AG04450 (cell line): Measurements from ENCODE around the gene B4GALT6. TPM values are rescaled to one million over a fixed set of nuclear protein-coding genes. Genes with fewer than 3 reads are reported as not detected.

ENCODE experiments used
- CTCF ChIA-PET: fragments of 300-600, 350-600 bp; formaldehyde crosslinking; extraction: SDS; loops from one replicate; lab custom pipeline; 2022; ENCODE audit warnings: antibody characterized with exemption, inconsistent platforms; lab: Charles Lee
- POLR2A ChIA-PET: fragments of 350-600 bp; formaldehyde crosslinking; extraction: SDS; loops from one replicate; lab custom pipeline; 2021; ENCODE audit warnings: antibody characterized with exemption, inconsistent platforms; lab: Yijun Ruan, JAX
- DNase-seq: peaks from one replicate; pipeline ENCODE4 v3.0.0-alpha.2; 2011; ENCODE audit warnings: low read depth, low spot score
- H3K27ac ChIP-seq: one replicate; pipeline ENCODE4 v1.5.1; 2012; ENCODE audit warnings: low read depth, low read length, control low read depth
- H3K27me3 ChIP-seq: one replicate; pipeline ENCODE4 v1.6.0; 2012; ENCODE audit warnings: low read length; ENCODE audit not compliant: control insufficient read depth, insufficient read depth
- H3K4me3 ChIP-seq: 2 replicates; pipeline ENCODE4 v1.5.1; 2011; ENCODE audit warnings: mild to moderate bottlenecking, low read depth, low read length, control low read depth
- H3K9me3 ChIP-seq: 2 replicates; pipeline ENCODE4 v1.5.1; 2012; ENCODE audit warnings: low read length; ENCODE audit not compliant: control insufficient read depth, insufficient read depth
- CTCF ChIP-seq: IDR thresholded peaks from 2 replicates; pipeline ENCODE4 v1.5.1; 2011; ENCODE audit warnings: low read depth, low read length, control low read depth, inconsistent platforms
- polyA plus RNA-seq: library from polyadenylated mRNA; depleted of rRNA; stranded (reverse); fragments of >200 nt; gene quantifications from 2 replicates; pipeline ENCODE4 v1.2.3, GENCODE V29; 2011

Gene B4GALT6
- polyA plus RNA-seq, 1 experiment: 0.40 TPM

DNA sequence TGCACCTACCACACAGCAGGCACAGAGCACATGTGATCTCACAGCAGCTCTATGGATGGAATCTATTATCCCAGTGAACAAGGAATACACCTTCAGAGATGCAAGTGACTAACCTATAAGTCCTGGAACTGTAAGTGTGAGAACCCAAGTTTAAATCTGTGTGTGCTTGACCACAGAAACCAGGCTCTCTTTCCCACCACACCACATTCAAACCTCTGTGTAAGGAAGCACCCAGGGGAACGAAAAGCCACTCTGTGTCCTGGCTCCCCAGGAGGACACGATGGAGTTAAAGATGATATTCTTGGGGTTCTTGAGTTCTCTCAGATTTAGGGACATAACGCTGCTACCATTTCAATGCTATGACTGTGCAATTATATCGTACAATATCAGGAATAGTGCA lies 53.8 kb downstream of the B4GALT6 start:
- ChIA-PET CTCF (no interaction called here), POLR2A (no interaction called here)
- TF ChIP-seq CTCF: no peak
- DNase-seq: no peak
- H3K27ac ChIP-seq: no peak overlapping the region
- no peaks in the 10 kb centered on the region for H3K27me3 ChIP-seq
- no peaks in the 10 kb centered on the region for H3K9me3 ChIP-seq
- no peak overlapping the region for H3K4me3 ChIP-seq

- ChIA-PET POLR2A (no interaction called here), CTCF (no interaction called here)
- TF ChIP-seq CTCF: no peak
- no peak overlapping the region for H3K4me3 ChIP-seq
- no peak for DNase-seq
- H3K27ac ChIP-seq: no peak overlapping the region
- H3K9me3 ChIP-seq: no peaks in the 10 kb centered on the region
- no peaks in the 10 kb centered on the region for H3K27me3 ChIP-seq
These were observed 58.0 kb downstream of the B4GALT6 start for GRCh38 chr18:31626409-31626808.

DNA sequence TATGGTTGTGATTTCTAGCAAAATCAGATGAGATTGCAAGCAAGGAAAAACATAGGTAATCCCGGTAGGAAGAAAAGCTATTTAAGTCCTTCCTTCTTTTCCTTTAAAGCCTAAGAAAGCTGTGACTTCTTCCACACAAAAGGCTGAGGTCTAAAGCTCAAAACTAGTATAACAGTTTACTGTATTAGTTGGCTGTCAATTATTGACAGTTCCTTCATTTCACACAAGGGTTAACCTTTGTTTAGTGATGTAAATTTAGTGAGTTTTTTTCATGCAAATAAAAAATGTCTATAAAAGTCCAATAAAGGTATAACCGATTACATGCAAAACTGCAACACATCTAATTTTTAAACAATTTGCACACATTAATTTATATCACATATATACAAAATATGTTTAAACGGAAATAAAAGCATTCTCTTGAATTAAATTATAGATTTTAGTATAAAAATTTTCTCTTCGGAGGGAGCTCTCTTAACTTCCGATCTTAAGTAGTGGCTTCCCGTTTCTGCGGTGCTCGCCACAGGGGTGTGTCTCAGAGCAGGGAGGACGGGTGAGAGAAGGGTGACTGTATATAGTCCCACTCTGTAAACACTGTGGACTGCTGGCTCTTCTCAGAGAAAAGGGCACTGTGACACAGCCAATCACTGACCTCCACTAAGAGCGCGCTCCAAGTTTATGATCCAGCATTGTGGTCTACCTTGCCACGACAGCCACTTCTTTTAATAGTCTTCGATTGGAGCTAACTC lies 59.3 kb downstream of the B4GALT6 start:
- ChIA-PET CTCF (no interaction called here), POLR2A (no interaction called here)
- DNase-seq: no peak
- no peaks in the 10 kb centered on the region for H3K9me3 ChIP-seq
- no peak overlapping the region for H3K4me3 ChIP-seq
- H3K27ac ChIP-seq: no peak overlapping the region
- no peak for TF ChIP-seq CTCF
- H3K27me3 ChIP-seq: no peaks in the 10 kb centered on the region

DNA sequence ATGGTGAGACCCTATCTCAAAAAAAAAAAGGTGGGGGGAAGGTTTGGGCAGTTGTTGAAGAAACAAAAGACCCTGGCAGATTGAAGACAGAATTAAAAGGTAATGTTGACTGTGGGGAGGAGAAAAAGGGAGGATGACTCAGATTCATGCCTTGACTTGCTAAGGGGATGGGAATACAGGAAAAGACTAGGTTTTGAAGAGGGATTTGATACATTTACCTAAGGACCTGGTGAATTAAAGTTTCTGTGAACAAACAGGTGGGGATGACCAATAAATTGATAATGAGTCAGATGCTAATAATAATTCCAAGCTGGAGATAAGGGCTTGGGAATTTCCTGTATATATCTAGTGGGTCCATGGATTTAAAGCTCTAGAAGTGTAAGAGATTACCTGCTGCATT lies 65.1 kb downstream of the B4GALT6 start:
- no peak overlapping the region for H3K27ac ChIP-seq
- ChIA-PET CTCF (no interaction called here), POLR2A (no interaction called here)
- no peaks in the 10 kb centered on the region for H3K9me3 ChIP-seq
- no peak overlapping the region for H3K4me3 ChIP-seq
- no peaks in the 10 kb centered on the region for H3K27me3 ChIP-seq
- TF ChIP-seq CTCF: no peak
- DNase-seq: no peak

DNA sequence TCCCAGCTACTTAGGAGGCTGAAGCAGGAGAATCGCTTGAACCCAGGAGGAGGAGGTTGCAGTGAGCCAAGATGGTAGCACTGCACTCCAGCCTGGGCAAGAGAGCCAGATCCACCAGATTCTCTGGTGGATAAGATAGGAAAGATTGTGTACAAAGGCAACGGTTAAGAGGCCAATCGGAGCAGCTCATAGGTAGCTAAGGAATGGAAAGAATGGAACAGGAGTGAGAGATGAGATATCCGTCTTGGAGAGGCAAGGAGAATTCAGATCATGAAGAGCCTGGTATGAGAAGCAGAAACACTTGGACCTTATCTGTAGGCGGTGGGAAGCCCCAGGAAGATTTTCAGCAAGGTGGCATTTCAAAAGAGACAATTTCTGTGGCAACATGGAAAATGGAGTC lies 65.6 kb downstream of the B4GALT6 start:
- no peak for TF ChIP-seq CTCF
- Histone ChIP-seq H3K27me3 (no peaks in the 10 kb centered on the region), H3K27ac (no peak overlapping the region), H3K9me3 (no peaks in the 10 kb centered on the region), H3K4me3 (no peak overlapping the region)
- DNase-seq: no peak
- POLR2A ChIA-PET: no interaction called here
- CTCF ChIA-PET: no interaction called here
